ENCODE measurements around the gene HDAC10.
A peak's percentile ranks its signal among the peaks of the same experiment; 100 is the strongest.

HDAC10 gene

DNA sequence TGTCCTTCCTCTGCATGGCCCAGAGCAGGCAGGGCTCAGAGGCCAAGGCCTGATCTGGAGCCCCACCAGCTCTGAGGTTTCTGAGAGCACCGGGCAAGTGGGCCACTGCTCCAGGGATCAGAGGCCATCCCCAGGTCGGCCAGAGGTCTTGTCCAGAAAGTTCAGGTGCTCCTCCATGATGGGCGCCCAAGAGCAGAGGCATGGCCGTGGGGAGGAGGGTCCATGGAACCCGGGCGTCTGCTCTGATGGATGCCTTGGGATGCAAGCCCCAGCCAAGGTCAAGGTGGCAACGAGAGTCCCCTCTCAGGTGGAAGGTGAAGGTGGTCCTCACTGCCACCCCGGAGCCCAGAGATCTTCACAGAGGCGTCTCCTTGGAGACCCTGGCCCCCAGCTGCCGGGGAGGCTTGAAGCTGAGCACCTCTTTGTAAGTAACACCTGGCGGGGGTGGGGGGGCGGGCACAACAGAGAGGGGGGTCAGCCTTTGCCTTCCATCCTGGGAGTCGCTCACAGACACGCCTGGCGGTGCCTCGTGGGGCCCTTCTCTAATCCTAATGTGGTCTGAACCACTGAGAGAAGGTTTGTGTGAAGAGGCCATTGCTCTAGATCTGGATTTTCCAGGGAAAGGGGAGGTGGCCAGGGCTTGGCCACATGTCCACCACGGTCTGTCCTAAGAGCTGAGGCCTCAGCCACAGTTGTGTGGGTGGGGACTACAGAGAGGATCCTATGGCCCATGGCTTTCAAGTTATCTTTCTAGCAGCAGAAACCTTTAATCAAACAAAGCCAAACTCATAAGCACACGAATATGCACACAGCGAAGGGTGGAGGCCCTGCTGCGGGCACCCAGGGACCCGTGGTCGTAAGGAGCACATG lies 2.2 kb upstream of the HDAC10 start:
- DNase-seq, result no peak

DNA sequence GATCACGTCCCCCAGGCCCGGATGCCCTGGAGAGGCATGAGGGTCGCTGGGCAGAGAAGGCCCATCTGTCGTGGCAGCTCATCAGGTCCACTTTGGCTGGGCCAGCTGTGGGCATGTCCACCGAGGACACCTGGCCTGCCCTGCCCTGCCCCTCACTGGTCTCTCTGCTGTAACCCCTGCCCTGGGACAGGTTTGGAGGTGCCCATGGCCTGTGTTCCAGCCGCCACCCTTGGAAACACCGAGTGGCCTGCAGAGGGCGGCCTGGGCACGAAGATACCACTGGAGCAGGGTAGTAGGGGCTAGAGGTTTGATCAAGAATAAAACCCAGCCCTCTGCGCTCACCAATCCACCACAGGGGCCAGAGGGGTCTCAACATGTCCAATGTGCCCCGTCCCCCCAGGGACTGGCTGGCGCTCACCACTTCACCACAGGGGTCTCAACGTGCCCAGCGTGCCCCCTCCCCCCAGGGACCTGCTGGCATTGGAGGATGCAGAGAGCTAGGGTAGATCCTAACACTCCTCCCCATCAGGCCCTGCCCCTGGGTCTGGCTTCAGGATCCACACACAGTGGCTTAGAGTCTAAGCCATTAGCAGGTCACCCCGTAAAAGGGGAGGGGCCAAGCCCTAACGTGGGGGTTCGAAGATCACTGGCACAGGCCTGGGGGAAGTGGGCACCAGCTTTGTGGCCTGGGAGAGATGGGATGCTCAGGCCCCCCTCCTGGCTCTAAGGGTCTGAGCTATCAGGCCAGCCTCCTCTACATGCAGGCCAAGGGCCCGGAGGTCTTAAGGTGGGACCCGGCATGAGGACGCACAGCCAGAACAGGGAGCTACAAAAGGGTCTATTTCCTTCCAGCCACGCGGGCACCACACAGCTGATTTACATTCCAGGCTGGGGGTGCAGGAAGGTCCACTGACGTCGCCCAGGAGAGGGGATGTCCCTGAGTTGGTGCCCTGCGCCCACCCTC lies 1.3 kb upstream of the HDAC10 start:
- no peak for DNase-seq

DNA sequence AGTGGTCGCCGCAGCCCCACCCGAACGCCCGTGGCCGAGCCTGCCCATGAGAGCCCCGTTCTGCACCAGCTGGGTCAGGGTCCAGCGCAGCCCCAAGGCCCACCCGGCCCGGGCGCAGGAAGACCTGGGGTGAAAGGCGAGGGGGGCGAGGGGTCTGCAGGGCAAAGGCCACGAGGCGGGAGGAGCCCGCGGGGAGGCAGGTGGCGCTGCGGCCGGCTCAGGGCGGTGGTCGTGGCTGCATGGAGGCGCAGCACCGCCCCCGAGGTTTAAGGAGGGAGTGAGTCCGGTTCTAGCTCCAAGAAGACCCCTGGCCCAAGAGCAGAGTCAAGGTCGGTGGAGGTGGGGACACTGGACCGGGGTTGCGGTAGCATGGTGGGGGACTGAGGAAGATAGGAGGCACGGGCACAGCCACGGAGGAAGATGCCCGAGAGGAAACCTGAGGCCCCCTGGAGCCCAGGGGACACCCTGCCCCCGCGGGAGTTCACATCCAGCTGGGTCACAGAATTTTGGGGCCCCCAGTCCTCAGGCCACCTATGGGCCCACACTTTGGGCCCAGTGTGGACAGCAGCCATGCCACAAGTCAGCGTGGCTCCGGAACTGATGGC lies 514 bp upstream of the HDAC10 start:
- no peak for DNase-seq

DNA sequence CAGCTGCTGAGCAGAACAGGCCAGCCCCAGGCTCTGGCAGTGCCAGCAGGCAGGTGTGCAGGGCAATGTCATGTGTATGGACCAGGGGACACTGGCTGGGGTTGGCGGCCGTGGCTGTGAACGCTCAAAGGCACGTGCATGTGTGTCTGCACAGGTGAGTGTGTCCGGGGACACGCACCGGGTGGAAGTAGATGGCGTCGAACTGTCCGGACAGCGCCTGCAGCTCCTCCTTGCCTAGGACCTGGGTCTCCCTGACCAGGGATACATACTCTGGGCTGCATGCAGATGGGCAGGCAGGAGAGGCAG lies 863 bp downstream of the HDAC10 start:
- no peak for DNase-seq

DNA sequence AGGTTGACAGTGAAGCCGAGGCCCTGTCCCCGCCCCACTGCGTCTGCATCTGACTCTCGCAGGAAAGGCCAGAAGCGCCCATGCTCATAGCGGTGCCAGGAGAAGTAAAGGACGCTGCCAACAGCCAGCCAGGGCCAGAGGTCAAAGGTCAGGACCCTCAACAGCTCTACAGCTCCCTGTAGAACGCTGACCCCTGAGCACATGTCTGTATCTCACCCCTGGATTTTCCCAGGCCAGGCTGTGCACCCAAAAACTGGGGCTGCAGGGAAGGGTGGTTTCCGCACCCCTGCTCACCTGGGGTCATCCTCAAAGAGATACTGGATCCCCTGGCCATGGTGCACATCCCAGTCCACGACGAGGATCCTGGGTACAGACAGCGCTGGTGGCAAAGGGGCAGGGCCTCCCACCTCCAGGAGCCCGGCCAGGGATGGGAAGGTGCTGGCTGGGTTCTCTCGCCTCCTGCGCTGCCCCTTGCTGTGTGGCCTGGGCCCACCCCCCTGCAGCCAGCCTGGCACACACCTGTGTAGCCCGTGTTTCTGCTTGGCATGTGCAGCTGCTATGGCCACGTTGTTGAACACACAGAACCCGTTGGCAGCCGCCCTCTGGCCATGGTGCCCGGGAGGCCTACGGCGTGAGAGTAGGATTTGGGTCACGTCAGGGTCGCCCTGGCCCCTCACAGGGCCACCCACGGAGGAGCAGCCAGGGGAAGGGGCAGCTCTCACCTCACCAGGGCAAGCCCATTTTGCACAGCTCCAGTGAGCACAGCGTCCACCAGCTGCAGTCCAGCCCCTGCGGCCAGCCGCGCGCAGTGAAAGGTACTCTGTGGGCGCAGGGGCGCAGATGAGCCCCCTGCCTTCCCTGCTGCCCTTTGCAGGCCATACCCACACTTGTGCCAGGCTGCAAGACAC lies 1.5 kb downstream of the HDAC10 start:
- no peak for DNase-seq

DNA sequence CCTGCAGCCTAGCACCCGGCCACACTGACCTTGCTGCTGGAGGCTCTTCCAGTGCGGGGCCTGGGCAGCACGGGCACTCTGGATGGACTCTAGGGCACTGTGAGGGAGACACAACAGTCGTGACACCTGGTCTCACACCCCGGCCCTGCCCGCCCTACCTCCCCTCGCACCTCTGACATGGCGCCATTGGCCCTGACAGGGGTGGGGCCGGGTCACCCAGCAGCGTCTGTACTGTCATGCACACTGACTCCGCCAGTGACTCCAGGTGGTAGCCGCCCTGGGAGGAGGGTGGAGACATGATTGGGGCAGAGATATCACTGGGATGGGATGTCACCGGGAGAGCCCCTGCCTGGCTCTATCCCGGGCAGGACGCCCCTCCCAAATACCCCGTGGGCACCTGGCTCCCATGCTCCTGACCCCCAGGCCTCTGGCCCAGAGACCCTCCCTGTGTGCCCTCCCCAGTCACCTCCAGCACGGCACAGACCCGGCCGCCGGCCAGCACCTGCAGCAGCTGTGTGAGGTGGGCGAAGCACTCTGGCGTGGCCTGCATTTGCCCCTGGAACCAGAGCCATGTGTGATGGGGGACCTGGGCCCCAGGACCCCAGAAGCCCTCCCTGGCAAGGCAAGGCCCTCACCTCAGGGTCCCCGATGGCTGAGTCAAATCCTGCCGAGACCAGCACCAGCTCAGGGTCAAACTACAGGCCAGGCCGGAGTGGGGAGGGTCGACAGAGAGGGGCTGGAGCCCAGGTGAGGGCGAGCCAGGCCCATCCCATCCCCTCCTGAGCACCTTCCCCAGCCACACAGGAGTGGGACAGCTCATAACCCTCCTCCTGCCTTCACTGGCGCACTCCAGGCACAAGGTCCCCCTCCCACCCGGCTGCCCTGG lies 2.6 kb downstream of the HDAC10 start:
- no peak for DNase-seq

DNA sequence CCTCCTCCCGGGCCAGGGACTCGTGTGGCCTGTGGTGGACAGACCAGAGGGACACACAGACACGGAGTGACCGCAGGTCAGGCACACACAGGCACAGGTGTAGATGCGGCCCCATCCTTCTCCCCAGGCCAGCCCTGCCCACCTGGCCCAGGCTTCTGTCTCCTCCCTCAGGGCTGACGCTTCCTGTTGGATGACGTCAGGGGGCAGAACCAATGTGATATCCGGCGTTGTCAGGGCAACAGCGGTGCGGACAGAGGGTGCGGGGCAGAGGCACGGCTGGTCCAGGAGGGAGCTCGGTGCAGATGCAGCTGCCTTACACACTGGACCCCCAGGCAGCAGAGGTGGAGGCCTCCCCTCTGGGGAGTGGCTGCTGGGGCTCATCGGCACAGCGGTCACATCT lies 3.3 kb downstream of the HDAC10 start:
- no peak for DNase-seq

DNA sequence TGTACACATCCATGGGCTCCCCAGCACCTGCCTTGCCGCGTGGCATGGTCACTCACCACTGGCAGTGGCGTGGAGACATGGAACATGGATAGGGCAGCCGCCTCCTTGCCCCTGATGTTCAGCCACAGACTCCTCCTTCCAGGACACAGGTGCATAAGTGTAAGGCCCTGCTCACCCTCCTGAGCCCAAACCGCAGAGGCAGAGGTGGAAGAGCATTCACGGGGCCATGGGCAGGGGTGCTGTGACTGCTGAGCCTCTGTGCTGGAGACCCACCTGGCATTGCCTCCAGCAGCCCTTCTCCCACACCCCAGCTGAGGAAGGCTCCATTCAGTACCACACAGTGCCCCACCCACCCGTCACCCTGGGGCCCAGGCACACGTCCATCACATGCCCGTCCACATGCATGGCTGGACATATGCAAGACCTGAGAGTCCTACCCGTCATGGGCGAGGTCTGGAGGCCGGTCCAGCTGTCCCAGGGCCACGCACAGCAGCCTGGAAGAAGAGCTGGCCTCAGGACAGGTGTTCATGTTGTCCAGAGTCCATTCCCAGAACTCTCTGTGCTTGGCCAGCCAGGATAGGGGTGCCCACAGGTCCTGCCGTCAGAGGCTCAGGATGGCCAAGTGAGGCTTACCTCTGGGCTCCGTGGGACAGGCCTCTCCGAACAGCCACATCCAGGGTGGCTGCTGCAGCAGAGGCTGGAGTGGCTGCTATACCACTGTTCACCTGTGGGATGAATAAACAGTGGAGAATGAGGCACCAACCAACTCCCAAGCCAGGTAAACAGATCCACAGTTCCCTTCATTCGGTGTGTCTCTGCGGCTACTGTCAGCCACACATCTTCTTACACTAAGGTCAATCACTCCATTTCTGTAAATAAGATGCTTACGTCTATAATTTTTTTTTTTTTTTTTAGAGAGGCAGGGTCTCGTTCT lies 4.6 kb downstream of the HDAC10 start:
- no peak for DNase-seq

DNA sequence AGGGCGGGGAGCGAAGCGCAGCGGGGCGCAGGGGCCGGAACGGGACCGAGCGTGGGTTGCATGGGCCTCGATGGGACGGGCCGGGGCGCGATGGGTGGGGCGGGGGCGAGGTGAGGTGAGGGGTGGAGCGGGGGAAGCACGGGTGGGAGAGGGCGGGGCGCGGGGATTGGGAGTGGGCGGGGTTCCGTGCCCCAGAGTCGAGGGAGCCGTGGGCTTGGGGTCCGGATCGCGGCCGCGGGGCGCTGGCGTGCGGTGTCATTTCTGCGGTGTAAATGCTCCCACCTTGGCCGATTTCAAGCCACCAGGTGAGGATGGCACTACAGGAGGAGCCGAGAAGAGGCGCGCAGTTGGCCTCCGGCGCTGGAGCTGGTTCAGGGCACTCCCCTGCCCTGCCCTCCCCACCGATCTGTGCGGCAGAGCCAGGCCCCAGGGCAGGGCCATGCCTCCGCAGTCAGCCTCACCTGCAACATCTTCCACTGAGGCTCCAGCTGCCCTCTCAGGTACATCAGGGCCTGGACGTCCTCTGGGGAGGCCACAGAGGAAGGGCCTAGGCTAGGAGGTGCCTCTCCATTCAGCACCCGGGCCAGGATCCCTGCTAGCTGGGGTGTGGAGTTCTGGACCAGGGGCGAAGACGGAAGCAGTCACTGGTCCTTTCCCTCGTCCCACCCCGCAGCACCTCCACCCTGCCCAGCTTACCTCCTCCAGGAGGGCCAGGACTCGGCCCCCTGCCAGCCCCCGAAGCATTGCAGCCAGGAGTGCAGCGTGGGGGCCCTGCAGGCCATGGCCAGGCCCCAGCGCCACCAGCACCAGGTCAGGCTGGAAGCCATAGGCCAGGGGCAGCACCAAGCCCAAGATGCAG lies 5.6 kb downstream of the HDAC10 start:
- DNase-seq, result no peak

DNA sequence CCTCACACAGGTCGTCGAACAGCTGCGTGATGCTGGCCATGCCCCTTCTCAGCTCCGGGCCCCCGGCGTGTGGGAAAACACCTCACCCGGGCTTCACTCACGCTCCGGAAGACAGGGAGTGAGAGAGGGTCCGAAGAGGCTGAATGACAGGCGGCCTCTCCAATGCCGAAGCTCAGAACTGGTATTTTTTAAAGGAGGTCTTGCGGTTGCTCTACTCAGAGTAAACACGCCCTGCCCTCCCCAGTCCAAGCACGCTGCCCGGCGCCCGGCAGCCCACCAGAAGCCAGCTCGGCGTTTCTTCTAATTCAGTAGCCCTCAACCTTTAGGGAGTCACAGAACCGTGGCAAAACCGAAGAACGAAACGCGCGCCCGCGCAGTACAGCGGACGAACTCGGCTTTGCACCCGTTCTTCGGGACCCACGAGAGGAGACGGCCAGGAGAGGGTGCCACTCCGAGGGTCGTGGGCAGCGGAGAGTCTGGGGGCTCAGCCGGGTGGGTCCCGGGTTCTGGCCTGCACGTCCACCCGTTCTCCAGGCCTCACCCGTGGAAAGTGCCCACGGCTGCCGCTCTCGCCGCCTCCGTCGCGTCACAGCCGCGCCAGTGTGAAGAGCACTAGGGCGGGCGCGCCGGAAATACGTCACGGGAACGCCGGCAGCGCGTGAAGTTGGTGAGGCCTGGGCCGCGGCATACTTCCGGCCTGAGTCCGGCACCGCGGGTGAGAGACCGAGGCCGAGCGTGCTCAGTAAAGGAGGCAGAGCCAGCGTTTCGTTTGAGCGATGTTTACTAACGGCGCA lies 6.4 kb downstream of the HDAC10 start, which contains the start of gene TUBGCP6:
TUBGCP6 (minus strand) TSS at position 604 of the 794 bp plus-strand sequence; CDS start at position 40, 564 bp downstream.
- DNase-seq, result peak; percentile 92

DNA sequence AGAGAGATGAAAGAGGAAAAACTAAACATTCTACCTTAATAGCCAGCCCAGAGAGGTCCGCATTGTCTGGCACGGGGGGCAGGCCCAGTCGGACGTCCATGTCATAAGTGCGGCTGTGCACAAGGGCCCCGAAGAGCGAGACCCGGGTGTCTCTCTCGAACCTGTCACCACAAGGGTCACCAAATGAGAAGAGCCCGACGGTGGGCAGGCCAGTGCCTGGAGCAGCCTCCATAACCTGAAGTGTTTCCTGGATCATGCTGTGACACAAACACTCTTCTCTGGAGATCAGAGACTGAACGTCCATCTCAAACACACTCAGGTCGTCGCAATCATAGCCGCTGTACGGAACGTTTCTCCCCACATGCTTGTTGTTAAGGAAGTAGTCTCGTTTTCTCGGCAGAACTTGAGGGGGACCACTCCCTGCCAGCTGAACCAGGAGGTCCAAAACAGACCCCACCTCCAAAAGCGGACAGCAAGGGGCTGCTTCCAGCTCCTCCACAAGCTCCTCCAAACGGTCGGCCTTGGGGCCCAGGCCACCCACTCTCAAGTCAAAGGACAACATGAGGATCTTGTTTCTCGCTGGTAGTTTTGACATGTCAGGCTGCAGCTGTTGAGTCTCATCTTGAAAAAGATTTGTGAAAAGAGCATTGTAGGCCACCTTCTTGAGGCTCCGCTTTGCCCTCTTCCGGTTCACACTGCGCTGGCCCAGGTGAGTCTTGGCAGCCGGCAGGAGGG lies 7.2 kb downstream of the HDAC10 start:
- no peak for DNase-seq

DNA sequence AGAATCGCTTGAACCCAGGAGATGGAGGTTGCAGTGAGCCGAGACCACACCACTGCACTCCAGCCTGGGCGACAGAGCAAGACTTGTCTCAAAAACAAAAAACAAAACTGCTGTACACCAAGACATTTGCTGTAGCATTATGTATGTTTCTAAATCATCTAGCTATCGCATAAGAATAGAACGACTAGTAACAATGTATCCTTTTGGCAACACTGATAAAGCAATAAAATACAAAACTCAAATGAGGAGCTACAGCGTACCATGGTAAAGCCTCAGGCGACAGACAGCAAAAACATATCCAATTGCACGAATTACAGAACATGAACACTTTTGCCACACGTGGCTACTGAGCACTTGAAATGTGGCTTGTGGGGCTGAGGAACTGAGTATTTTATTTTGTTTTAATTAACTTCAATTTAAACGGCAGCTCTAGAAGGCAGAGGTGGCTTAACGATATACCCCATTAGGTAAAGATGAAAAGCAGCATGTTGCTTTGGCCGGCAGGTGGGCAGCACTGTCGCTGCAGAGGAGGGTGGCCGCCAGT lies 8.6 kb downstream of the HDAC10 start:
- DNase-seq, result no peak

DNA sequence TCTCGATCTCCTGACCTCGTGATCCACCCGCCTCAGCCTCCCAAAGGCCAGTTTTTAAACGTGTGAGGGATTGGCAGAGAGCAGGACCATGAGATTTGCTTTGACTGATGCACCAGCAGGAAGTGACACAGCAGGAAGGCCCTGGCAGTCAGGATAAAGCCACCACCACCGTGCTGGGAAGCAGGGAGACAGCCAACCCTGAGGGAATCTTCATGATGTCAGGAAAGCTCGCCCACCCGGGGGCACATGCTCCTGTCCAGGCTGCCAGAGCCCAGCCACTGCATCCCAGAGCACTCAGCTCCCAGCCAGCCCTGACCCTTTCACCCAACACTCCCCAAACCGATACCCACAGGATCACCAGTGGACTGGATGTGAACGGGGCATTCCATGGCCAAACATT lies 12.3 kb downstream of the HDAC10 start:
- no peak for DNase-seq

DNA sequence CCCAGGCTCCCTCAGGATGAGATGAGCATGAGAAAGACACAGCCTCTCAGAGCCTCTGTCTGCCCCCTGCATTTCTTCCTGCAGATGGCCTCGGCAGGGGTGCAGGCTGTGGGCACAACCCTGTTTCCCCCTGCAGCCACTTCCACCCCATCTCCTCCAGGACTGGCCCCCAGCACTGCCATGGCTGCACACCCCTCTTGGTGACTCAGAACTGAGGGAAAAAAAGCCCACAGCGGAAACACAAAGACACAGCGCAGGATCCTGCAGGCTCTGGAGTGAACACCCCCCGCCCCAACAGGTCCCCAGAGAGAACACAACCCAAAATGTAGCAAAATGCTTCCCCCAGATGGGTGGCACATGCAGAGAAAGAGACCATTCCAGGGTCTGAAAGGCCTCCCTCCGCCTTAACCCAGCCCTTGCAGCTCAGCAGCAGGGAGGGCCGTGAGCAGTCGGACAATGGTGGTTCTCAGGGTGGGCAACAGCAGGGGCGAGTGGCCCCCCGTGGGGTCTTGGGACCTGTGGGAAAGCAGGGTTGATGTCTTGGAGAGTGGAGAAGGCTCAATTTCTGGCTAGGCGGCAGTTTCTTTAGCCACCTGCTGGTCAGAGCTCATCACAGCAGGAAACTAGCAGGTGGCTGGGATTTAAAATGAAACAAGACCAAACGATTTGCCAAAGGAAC lies 14.2 kb downstream of the HDAC10 start:
- DNase-seq, result no peak

DNA sequence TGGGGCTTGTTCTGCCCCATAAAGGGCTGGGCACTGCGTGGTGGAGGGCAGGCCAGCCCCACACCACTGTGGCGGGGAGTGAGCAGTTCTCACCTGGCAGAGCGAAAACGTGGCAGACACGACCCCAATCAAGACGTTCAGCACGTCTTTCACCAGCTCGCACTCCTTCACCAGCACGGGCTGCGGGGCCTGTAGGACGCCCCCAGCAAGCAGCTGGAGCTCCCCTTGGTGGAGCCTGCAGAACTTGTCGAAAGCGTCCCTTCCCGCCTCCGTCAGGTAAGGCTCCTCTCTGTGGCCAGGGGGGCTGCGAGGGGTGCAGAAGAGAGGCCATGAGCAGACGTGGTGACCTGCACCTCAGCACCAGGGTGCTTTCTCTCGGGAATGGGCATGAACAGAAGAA lies 17.8 kb downstream of the HDAC10 start:
- DNase-seq, result no peak

DNA sequence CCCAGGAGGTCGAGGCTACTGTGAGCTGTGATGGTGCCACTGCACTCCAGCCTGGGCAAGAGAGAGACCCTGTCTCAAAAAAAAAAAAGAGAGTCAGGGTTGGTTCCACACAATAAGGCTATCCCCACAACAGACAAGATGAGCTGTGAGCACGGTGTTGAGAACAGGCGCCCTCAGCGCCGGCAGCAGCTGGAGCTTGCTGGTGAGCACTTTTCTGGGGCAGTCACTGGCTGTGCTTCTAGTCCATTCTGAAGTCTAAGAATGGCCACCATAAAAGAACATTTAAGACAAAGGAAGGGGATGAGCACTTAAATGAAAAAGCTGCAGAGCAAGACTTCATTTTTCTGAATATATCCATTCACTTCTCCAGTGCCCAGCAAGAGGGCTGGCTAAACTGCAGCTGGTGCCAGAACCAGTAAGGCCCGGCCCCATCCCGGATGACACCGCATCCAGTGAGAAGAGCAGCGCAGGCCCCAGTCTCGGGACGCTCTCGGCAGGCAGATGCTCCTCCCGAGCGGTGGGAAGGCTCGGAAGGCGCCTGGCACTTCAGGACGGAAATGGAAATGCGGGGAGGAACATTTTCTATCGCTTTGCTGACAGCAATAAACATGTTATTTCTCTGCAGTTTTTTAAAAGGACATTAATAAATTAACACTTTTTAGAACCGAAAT lies 18.4 kb downstream of the HDAC10 start:
- no peak for DNase-seq
